ENCODE data around the gene FAM241A.

Gene FAM241A

GRCh38 chr4:112136551-112136950, 8.7 kb upstream of the FAM241A start:
- no peak for DNase-seq (ENCODE audit: low read depth in 2 of 2)
- no peak overlapping the region for H3K4me3 ChIP-seq (replicated peaks in 1 of 2; ENCODE audit: low read depth in 2 of 2, low read length in 2 of 2)
- TF ChIP-seq CTCF (IDR thresholded peaks at IDR 0.05; ENCODE audit: low read depth, low read length), result no peak

- H3K4me3 ChIP-seq (replicated peaks in 1 of 2; ENCODE audit: low read depth in 2 of 2, low read length in 2 of 2), result no peak overlapping the region
- TF ChIP-seq CTCF (IDR thresholded peaks at IDR 0.05; ENCODE audit: low read depth, low read length), result no peak
- DNase-seq (ENCODE audit: low read depth in 2 of 2), result no peak
These were observed 6.7 kb upstream of the FAM241A start for GRCh38 chr4:112138538-112138937.

- no peak overlapping the region for H3K4me3 ChIP-seq (replicated peaks in 1 of 2; ENCODE audit: low read depth in 2 of 2, low read length in 2 of 2)
- TF ChIP-seq CTCF (IDR thresholded peaks at IDR 0.05; ENCODE audit: low read depth, low read length), result no peak
These were observed 4.7 kb upstream of the FAM241A start for GRCh38 chr4:112140536-112140935.

GRCh38 chr4:112141366-112142138, 3.7 kb upstream of the FAM241A start:
- H3K4me3 ChIP-seq (replicated peaks in 1 of 2; ENCODE audit: low read depth in 2 of 2, low read length in 2 of 2), result no peak overlapping the region
- DNase-seq (ENCODE audit: low read depth in 2 of 2), result peak; percentile 4 to 74
- TF ChIP-seq CTCF (IDR thresholded peaks at IDR 0.05; ENCODE audit: low read depth, low read length), result no peak

More at GRCh38 chr4:112140536-112140935, 4.7 kb upstream of the FAM241A start:
- peak; percentile 22 to 57 for DNase-seq (ENCODE audit: low read depth in 2 of 2)

- no peak overlapping the region for H3K4me3 ChIP-seq (replicated peaks in 1 of 2; ENCODE audit: low read depth in 2 of 2, low read length in 2 of 2)
- DNase-seq (ENCODE audit: low read depth in 2 of 2), result peak in 1 of 2 donors; percentile 45
- TF ChIP-seq CTCF (IDR thresholded peaks at IDR 0.05; ENCODE audit: low read depth, low read length), result no peak
These were observed 3.1 kb upstream of the FAM241A start for GRCh38 chr4:112142182-112142581.

- DNase-seq (ENCODE audit: low read depth in 2 of 2), result no peak
- no peak overlapping the region for H3K4me3 ChIP-seq (replicated peaks in 1 of 2; ENCODE audit: low read depth in 2 of 2, low read length in 2 of 2)
- no peak for TF ChIP-seq CTCF (IDR thresholded peaks at IDR 0.05; ENCODE audit: low read depth, low read length)
These were observed 1.5 kb upstream of the FAM241A start for GRCh38 chr4:112143781-112144180.
